ENCODE results near the gene CILP2.

CILP2 gene

DNA sequence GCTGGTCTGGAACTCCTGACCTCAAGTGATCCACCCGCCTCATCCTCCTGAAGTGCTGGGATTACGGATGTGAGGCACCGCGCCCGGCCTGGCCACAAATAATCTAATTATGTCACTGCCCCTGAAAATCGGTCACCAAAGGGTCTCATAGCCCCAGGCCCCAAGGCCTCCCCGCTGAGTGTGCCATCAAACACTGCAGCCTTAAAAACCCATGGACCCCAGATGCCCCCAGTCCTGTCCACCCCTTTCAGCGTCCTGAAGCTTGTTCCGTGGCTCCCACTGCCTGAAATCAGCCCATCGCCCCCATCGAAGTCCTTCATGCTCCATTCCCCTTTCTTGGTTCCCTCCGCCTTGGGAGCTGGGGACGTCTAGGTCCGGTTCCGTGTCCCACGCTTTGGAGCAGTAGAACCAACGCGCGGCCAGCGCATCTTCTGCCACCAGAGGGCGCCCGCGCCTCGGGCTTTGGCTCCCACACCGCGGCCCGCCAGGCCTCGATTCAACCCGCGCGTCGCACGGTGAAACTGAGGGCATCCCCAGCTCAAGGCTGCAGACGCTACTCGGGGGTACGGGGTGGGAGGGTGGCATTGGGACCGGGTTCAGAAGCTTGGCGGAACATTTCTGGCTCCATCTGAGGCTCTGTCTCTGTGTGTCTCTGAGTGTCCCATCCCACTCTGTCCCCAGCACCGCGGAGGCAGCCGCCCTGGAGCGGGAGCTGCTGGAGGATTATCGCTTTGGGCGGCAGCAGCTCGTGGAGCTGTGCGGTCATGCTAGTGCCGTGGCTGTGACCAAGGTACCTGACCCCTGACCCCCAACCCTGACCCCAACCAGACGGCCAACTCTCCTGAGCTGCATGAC lies 5.9 kb upstream of the CILP2 start:
- DNase-seq, result peak; percentile 90

DNA sequence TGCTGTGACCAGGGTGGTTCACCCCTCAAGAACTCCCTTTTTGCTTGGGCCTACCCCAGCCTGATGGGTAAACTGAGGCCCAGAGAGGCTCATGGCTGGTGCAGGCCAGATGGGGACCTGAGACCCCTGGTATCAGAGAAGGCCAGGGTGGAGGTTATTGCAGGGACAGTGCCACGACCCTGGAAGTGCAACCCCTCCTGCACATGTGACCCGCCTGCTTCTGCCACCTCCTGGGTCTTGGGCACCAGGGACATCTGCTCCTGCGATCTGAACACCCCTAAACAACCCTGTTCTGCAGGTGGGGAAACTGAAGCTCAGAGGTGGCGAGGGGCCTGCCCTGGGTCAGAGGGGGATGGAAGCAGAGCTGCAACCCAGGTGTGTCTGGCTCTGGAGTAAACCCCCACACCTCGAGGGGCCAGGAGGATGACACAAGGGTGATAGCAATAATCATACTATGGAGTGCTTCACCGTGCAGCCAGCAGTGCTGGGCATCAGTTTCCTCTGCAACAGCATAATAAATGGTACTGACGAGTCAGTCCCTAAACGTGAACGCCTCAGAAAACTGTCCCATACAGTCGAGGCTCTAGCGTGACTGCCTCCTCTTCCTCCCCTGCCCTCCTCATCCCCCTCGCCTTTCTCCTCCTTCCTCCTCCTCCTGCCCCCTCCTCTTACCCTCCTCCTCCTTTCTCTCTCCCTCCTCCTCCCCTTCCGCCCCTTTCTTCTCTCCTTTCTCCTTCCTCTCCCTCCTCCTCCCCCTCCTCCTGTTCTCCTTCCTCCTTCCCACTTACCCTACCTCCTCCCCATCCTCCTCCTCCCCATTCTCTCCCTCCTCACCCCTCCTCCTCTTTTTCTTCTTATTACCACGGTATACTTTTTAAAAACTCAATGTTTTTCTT lies 5.0 kb upstream of the CILP2 start:
- no peak for DNase-seq

DNA sequence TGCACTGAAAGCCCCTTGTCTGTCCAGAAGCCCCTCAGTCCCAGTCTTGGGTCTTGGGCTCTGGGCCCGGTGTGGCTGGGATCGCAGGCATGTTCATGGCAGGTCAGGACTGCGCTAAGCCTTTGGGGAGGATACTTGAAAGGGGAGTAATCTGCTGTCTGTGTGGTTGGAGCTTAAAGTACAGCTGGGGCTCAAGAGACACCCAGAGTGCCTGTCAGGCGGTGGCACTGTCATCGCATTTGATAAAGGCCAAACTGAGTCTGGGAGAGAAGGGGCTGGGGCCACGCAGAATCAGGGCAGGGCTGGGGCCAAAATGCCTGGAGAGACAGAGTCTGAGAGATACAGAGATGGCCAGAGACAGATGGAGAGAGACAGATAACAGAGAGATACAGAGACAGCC lies 4.2 kb upstream of the CILP2 start:
- DNase-seq, result no peak

DNA sequence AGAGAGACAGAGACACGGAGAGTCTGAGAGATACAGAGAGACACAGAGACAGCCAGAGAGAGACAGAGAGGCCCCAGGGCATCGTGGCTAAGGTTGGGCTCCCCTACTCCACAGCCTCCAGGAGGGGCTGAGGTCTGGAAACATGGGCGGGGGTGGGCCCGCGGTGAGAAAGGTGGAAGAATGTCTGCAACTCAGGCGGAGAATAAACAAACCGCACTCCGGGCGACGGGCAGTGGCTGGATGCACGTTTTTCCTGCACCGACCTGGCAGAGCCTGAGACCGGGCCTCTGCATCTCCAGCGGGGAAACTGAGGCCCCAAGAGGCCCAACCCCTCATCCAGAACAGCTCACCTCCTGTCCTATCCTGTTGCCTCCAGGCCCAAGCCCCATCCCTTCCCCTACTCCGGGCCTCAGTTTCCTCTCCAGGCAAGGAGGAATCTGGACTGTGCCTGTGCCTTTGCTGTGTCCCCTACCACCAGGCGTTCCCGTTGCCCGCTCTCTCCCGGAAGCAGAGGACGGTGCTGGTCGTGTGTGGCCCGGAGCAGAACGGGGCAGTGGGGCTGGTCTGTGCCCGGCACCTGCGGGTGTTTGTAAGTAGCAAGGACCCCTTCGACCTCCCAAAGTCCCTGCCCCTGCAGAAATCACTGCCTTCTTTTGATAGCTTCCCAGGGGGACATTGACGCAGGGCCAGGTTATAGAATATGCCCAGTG lies 3.4 kb upstream of the CILP2 start:
- no peak for DNase-seq

DNA sequence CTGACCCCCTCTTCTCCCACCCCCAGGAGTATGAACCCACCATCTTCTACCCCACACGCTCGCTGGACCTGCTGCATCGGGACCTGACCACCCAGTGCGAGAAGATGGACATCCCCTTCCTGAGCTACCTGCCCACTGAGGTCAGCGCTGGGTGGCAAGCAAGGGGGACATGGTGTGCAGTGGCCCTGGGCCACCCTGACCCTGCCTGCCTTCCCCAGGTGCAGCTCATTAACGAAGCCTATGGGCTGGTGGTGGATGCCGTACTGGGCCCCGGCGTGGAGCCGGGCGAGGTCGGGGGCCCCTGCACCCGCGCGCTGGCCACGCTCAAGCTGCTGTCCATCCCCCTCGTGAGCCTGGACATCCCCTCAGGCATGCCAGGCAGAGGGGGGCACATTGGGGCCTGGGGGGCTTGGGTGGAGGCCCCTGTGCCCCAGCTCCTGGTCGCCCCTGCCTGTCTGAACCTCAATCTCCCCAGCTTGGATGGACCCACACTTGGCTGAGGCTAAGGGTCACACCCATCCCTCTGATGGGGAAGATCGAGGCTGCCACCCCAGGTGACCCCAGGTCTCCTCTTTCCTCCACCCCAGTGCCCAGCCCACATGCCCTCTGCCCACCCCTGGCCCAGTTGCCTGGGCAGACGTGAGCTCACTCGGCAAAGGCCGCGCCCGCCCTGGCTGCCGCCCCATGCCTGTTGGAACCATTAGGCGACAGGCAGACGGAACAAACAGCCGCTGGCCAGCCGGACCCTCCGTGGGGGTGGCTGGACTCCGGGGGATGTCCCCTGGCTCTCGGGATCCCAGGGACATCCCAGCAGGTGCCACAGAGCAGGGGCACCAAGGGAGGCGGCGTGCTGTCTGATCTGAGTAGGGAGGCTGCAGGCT lies 2.5 kb upstream of the CILP2 start:
- no peak for DNase-seq

DNA sequence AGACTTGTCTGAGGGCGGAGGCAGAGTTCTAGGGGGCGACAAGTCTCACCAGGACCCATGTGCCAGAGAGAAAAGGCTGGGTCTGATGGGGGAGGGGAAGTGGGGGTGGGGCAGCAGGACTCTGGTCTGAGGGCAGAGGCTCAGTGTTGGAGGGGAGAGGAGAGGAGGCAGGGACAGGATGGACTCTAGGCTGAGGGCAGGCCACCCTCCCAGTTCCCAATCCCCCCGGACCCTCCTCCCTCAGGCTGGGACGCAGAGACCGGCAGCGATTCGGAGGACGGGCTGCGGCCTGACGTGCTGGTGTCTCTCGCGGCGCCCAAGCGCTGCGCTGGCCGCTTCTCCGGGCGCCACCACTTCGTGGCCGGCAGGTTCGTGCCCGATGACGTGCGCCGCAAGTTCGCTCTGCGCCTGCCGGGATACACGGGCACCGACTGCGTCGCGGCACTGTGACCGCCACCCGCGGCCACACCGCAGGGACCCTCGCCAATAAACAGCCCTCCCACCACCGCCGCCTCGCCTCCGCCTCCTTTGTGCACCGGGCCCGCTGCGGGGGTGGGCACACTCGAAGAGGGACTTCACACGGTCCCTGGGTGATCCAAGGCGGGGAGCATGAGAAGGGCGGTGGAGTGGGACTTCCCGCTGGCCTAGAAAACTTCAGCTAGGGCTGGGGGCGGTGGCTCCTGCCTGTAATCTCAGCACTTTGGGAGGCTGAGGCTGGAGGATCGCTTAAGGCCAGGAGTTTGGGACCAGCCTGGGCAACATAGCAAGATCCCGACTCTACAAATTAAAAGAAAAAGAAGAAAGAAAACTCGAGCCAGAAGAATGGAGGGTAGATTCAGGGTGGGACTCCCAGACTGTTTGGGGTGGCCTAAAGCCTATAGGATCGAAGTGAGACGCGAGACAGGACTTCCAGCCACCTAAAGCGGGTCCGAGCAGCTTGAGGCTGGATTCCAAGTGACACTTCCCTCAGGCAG lies 703 bp upstream of the CILP2 start:
- DNase-seq, result no peak

DNA sequence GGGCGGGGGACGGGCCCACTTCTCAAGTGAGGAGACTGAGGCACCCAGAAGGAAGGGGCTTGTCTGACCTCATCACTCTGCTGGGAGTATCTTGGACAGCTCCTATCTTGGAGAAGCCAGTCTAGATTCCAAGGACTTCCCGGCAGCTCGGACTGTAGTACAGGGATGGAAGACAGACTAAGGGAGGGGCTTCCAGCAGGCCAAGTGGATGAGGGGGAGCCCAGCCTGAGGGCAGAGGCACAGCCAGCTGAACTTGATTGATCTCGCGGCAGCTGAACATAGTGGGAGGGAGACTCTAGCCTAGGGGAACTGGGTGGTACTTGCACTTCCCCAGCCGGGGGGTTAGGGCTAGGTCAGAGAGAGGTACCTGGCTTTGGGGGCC lies 711 bp downstream of the CILP2 start:
- DNase-seq, result no peak

DNA sequence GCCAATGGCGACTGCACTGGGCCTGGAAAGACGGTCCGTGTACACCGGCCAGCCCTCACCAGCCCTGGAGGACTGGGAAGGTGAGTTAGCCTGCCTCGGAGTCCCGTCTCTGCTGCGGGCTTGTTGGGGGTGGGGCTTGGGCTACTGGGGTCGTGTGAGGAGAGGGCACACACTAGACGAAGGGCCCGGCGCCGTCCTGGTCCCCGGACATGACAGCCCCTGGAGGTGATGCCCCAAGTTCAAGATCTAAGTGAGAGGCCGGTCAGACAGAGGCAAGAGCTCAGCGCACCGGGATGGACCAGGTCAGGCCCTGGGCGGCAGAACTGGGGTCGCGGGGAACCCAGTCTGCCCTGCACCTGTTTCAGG lies 1.6 kb downstream of the CILP2 start:
- DNase-seq, result no peak

DNA sequence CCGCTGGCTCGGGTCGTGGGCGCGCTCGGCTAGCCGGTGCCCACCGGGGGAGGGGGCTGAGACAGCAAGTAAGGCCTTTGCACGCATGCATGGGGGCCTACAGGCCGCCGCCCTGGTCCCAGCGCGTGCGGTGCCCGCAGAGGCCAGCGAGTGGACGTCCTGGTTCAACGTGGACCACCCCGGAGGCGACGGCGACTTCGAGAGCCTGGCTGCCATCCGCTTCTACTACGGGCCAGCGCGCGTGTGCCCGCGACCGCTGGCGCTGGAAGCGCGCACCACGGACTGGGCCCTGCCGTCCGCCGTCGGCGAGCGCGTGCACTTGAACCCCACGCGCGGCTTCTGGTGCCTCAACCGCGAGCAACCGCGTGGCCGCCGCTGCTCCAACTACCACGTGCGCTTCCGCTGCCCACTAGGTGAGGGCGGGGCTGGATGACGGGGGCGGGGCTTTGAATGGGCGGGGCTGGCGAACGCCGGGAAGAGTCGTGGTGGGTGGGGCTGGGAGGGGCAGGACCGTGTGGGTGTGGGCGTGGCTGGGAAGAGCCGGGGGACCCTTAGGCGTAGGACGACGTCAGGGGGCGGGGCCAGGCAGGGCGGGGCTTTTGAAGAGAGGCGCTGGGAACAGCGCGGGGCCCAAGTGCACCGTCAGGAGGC lies 2.1 kb downstream of the CILP2 start:
- peak; percentile 60 for DNase-seq

DNA sequence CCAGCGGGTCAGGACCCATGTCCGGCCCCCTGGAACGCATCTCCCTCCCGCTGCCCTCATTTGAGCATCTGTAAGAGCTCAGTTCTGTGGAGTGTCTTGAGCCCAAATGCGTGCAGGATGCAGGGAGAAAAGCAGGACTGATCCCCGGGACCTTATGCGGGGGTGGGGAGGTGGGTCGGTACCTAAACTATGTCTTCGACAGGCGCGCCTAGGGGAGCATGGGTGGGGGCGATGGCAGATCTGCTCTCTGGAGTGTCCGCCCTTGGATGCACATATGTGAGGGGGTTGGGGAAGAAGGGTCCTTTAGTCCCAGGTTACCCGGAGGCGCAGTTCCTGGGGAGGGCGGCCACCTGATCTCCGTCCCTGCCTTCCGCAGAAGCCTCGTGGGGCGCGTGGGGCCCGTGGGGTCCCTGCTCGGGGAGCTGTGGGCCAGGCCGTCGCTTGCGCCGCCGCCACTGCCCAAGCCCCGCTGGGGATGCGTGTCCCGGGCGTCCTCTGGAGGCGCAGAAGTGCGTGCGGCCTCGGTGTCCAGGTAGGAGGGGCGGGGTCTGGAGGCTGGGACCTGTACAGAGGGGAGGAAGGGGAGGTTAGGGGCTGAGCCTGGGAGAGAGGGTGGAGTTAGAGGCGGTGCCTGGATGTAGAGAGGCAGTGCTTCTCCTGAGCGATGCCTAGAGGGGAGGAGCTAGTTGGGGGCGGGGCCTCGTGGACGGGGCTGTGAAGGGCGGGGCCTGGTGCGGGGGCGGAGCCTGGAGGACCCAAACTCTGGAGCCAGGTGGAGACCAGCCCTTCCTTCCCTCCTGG lies 2.9 kb downstream of the CILP2 start:
- peak; percentile 78 for DNase-seq

DNA sequence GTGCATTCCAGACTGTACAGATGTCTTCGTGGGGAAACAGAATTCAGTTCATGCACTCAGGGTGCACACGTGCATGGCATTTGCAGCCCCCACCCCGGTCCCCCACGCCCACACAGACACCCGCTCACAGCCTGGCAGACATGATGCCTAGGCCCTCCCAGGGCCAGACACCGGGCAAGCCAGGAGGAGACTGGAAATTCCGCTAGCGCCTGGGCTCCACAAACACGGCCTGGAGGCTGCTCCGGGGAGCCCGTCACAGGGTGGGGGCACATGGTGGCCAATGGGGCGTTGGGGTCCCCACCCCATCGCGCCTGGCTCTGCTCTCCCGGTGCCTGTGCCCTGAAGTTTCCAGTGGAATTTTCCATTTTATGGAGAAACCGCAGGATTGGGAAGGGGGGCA lies 3.6 kb downstream of the CILP2 start:
- DNase-seq, result no peak

DNA sequence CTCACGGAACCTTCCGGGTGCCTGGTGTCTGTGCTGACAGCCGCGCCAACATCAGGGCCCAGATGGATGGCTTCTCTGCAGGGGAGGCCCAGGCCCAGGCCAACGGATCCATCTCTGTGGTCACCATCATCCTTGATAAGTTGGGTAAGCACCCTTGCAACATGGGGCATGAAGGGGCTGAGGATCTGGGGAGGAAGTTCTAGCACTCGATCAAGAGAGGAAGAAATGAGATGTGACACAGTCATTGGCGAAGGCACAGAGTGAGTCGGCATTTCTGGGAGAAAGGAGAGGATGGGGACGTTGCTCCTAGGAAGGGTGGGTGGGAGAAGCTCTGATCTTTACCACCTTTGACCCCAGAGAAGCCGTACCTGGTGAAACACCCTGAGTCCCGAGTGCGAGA lies 4.4 kb downstream of the CILP2 start:
- no peak for DNase-seq

DNA sequence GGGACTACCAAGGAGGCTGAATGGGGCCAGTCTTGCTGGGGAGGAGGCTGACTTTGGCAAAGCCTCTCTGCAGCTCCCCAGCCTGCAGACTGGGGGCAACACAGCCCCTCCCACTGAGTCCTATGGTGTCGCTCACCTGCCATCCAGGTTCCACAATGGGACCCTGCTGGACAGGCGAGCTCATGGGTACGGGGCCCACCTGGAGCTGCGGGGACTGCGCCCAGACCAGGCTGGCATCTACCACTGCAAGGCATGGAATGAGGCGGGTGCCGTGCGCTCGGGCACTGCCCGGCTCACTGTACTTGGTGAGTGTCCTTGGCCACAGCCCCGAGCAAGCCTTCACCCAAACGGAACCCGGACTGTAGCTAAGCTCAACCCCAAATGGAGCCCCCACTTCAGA lies 5.0 kb downstream of the CILP2 start:
- no peak for DNase-seq

DNA sequence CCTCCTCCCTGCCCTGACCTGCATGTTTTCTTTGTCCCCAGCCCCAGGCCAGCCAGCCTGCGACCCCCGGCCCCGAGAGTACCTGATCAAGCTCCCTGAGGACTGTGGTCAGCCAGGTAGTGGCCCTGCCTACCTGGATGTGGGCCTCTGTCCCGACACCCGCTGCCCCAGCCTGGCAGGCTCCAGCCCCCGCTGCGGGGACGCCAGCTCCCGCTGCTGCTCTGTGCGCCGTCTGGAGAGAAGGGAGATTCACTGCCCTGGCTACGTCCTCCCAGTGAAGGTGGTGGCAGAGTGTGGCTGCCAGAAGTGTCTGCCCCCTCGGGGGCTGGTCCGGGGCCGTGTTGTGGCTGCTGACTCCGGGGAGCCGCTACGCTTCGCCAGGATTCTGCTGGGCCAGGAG lies 5.6 kb downstream of the CILP2 start:
- no peak for DNase-seq

DNA sequence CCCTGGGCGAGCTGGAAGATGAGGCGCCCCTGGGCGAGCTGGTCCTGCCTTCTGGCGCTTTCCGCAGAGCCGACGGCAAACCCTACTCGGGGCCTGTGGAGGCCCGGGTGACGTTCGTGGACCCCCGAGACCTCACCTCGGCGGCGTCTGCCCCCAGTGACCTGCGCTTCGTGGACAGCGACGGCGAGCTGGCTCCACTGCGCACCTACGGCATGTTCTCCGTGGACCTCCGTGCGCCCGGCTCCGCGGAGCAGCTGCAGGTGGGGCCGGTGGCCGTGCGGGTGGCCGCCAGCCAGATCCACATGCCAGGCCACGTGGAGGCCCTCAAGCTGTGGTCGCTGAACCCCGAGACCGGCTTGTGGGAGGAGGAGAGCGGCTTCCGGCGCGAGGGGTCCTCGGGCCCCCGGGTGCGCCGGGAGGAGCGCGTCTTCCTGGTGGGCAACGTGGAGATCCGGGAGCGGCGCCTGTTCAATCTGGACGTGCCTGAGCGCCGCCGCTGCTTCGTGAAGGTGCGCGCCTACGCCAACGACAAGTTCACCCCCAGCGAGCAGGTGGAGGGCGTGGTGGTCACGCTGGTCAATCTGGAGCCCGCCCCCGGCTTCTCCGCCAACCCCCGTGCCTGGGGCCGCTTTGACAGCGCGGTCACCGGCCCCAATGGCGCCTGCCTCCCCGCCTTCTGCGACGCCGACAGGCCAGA lies 6.3 kb downstream of the CILP2 start:
- no peak for DNase-seq

DNA sequence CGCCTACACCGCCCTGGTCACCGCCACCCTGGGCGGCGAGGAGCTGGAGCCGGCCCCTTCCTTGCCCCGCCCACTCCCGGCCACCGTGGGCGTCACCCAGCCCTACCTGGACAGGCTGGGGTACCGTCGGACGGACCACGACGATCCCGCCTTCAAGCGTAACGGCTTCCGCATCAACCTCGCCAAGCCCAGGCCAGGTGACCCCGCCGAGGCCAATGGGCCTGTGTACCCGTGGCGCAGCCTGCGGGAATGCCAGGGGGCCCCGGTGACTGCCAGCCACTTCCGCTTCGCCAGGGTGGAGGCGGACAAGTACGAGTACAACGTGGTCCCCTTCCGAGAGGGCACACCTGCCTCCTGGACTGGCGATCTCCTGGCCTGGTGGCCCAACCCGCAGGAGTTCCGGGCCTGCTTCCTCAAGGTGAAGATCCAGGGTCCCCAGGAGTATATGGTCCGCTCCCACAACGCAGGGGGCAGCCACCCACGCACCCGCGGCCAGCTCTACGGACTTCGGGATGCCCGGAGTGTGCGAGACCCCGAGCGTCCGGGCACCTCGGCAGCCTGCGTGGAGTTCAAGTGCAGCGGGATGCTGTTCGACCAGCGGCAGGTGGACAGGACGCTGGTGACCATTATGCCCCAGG lies 7.0 kb downstream of the CILP2 start:
- no peak for DNase-seq

DNA sequence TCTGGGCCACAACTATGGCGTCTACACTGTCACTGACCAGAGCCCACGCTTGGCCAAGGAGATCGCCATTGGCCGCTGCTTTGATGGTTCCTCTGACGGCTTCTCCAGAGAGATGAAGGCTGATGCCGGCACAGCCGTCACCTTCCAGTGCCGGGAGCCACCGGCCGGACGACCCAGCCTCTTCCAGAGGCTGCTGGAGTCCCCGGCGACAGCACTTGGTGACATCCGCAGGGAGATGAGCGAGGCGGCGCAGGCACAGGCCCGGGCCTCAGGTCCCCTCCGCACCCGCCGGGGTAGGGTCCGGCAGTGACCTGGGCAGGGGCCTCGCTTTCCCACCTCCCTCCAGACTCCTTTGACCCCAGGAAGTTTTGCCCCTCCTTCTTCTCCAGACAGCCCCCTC lies 7.6 kb downstream of the CILP2 start:
- DNase-seq, result no peak

DNA sequence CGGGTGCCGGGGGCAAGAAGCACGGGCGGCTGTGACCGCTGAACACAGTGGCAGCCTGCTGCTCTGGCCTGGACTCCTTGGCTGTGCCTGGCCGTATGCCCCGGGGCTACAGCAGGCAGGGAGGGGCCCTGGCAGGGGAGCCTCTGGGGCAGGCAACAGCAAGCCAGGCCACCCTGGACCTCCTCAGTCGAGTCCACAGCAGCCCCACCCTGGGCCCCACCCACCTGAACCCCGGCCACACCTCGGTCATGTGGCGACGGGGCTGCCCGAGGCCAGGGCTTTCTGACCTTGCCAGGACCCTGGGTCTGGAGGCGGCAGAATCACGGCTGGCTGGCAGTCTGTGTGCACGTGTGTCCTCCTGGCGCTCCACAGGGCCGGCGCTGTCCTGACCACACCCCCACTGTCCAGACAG lies 8.7 kb downstream of the CILP2 start:
- DNase-seq, result no peak

All from activated CD4-positive, alpha-beta T cell treated with anti-CD3 and anti-CD28 coated beads, Interleukin-2, amount 50 U/mL, for 1 hour (primary cell).